Neuronal stem cell (in vitro differentiated cells): ENCODE measurements around the gene CDH13.

Source experiments
- DNase-seq: peaks from one replicate; pipeline ENCODE4 v3.0.0-alpha.2; 2013; ENCODE audit warnings: low spot score
- H2AFZ ChIP-seq: one replicate; pipeline ENCODE4 v1.6.1; 2013; ENCODE audit warnings: mild to moderate bottlenecking, low read length, inconsistent platforms
- H2AK5ac ChIP-seq: 2 replicates; pipeline ENCODE4 v1.6.1; 2013; ENCODE audit warnings: low read depth, mild to moderate bottlenecking, inconsistent platforms, low read length, moderate library complexity, mixed read lengths
- H2BK120ac ChIP-seq: 2 replicates; pipeline ENCODE4 v1.6.1; 2013; ENCODE audit warnings: low read depth, mild to moderate bottlenecking, inconsistent platforms, low read length, moderate library complexity, mixed read lengths
- H2BK12ac ChIP-seq: one replicate; pipeline ENCODE4 v1.6.1; 2013; ENCODE audit warnings: low read length, inconsistent platforms
- H2BK15ac ChIP-seq: 2 replicates; pipeline ENCODE4 v1.6.1; 2013; ENCODE audit warnings: mild to moderate bottlenecking, low read length, inconsistent platforms, mixed read lengths
- H2BK5ac ChIP-seq: one replicate; pipeline ENCODE4 v1.6.1; 2013; ENCODE audit warnings: inconsistent platforms, mild to moderate bottlenecking, low read length, moderate library complexity
- H3K14ac ChIP-seq: one replicate; pipeline ENCODE4 v1.6.1; 2013; ENCODE audit warnings: low read length, inconsistent platforms
- H3K18ac ChIP-seq: 2 replicates; pipeline ENCODE4 v1.6.1; 2013; ENCODE audit warnings: low read length, inconsistent platforms
- H3K23ac ChIP-seq: 2 replicates; pipeline ENCODE4 v1.6.1; 2013; ENCODE audit warnings: low read depth, mild to moderate bottlenecking, mixed read lengths, low read length, inconsistent platforms; ENCODE audit not compliant: poor library complexity
- H3K27ac ChIP-seq: replicated peaks from 3 replicates; pipeline ENCODE4 v1.5.1; 2013; ENCODE audit warnings: low read length, inconsistent platforms
- H3K27me3 ChIP-seq, 3 experiments: 2 replicates each; pipeline ENCODE4 v1.6.1; 2013; ENCODE audit warnings: low read length in 3 of 3, mild to moderate bottlenecking in 2 of 3, inconsistent platforms in 1 of 3, low read depth in 1 of 3, mixed read lengths in 1 of 3, moderate library complexity in 1 of 3; ENCODE audit not compliant: control insufficient read depth in 3 of 3, insufficient read depth in 3 of 3
- H3K36me3 ChIP-seq, 2 donors: replicated peaks in 1 of 2; 2 replicates each; pipeline ENCODE4 v1.6.1; 2013; ENCODE audit warnings: low read length in 2 of 2; ENCODE audit not compliant: control insufficient read depth in 2 of 2, insufficient read depth in 2 of 2
- H3K4ac ChIP-seq: 2 replicates; pipeline ENCODE4 v1.6.1; 2013; ENCODE audit warnings: inconsistent platforms, mild to moderate bottlenecking, low read length, moderate library complexity
- H3K4me1 ChIP-seq, 2 donors: 1 replicate in 1 of 2; 2 replicates in 1 of 2; pipeline ENCODE4 v1.6.1; 2013; ENCODE audit warnings: low read length in 2 of 2, low read depth in 1 of 2; ENCODE audit not compliant: control insufficient read depth in 2 of 2, insufficient read depth in 1 of 2
- H3K4me2 ChIP-seq: one replicate; pipeline ENCODE4 v1.6.1; 2013; ENCODE audit warnings: mild to moderate bottlenecking, low read length, inconsistent platforms; ENCODE audit not compliant: insufficient read depth, poor library complexity, severe bottlenecking
- H3K4me3 ChIP-seq, 2 donors: 2 replicates each; pipeline ENCODE4 v1.5.1; 2013; ENCODE audit warnings: low read length in 2 of 2, mild to moderate bottlenecking in 2 of 2, inconsistent platforms in 1 of 2, moderate library complexity in 1 of 2
- H3K79me1 ChIP-seq: one replicate; pipeline ENCODE4 v1.6.1; 2013; ENCODE audit warnings: low read depth, mild to moderate bottlenecking, inconsistent platforms, low read length, moderate library complexity
- H3K9ac ChIP-seq: one replicate; pipeline ENCODE4 v1.6.1; 2013; ENCODE audit warnings: mild to moderate bottlenecking, low read depth, low read length, inconsistent platforms; ENCODE audit not compliant: poor library complexity
- H3K9me3 ChIP-seq, 2 donors: replicated peaks in 1 of 2; 2 replicates each; pipeline versions ENCODE3 to v1.6.1; 2013; ENCODE audit warnings: low read length in 2 of 2, mild to moderate bottlenecking in 2 of 2, inconsistent platforms in 1 of 2, low read depth in 1 of 2, mixed read lengths in 1 of 2, moderate library complexity in 1 of 2; ENCODE audit not compliant: control insufficient read depth in 2 of 2, insufficient read depth in 1 of 2
- H4K8ac ChIP-seq: one replicate; pipeline ENCODE4 v1.6.1; 2013; ENCODE audit warnings: low read depth, mild to moderate bottlenecking, inconsistent platforms, low read length, moderate library complexity
- H4K91ac ChIP-seq: one replicate; pipeline ENCODE4 v1.6.1; 2013; ENCODE audit warnings: low read length, low read depth, mild to moderate bottlenecking, inconsistent platforms; ENCODE audit not compliant: poor library complexity
- WGBS, 2 donors: extraction: QIAGEN DNeasy Blood & Tissue Kit; methylation state at CpG; one replicate each; pipeline ENCODE4 v1.1.7; 2013; ENCODE audit warnings: missing lambda C conversion rate in 2 of 2, mixed read lengths in 1 of 2; ENCODE audit not compliant: insufficient read length in 2 of 2, insufficient replicate concordance in 1 of 2; ENCODE audit errors: extremely low coverage in 2 of 2; 5-methylcytosine and 5-hydroxymethylcytosine counted together

CDH13 gene

DNA sequence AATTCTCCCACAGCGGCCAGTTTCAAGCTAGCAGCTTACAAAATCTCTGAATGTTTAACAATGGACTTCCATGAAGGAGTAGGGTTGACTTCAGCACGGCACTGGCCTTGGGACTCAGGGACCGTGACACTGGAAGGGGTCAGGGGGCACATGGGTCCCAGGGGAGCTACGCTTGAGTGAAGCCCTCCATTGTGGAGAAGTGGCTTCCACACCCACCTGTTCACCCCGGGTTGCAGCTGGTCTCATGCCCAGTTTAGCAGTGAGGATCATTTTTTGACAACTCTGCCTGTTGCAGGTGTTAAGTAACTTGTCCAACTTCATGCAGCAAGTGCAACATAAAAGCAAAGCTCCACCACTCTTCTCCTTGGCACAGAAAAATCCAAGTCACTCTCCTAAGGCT is 510.2 kb downstream of the CDH13 start:
- no peak overlapping the region for H2BK5ac ChIP-seq
- no peak overlapping the region for H4K91ac ChIP-seq
- no peak overlapping the region for H3K9ac ChIP-seq
- H2BK120ac ChIP-seq, result no peak overlapping the region
- no peak overlapping the region for H3K23ac ChIP-seq
- no peak overlapping the region for H3K4me3 ChIP-seq
- H3K18ac ChIP-seq, result no peak overlapping the region
- DNase-seq, result no peak
- H3K79me1 ChIP-seq, result no peaks in the 10 kb centered on the region
- no peak overlapping the region for H4K8ac ChIP-seq
- H3K9me3 ChIP-seq, result no peaks in the 10 kb centered on the region
- H3K4me2 ChIP-seq, result no peak overlapping the region
- no peak overlapping the region for H2AK5ac ChIP-seq
- no peak overlapping the region for H2BK12ac ChIP-seq
- peaks cover 2 to 7% of the 10 kb centered on the region in 2 donors for H3K4me1 ChIP-seq
- H2AFZ ChIP-seq, result peak overlapping the region; percentile 79
- H3K36me3 ChIP-seq, result no peaks in the 10 kb centered on the region
- no peak overlapping the region for H3K4ac ChIP-seq
- H3K27me3 ChIP-seq, result peaks cover 0 to 18% (median 0%) of the 10 kb centered on the region in 3 experiments
- WGBS, 2 donors, result no CpG with 5 or more reads among the region's 5 CpGs
- no peak overlapping the region for H3K14ac ChIP-seq
- no peak overlapping the region for H2BK15ac ChIP-seq
- H3K27ac ChIP-seq, result no peak overlapping the region

DNA sequence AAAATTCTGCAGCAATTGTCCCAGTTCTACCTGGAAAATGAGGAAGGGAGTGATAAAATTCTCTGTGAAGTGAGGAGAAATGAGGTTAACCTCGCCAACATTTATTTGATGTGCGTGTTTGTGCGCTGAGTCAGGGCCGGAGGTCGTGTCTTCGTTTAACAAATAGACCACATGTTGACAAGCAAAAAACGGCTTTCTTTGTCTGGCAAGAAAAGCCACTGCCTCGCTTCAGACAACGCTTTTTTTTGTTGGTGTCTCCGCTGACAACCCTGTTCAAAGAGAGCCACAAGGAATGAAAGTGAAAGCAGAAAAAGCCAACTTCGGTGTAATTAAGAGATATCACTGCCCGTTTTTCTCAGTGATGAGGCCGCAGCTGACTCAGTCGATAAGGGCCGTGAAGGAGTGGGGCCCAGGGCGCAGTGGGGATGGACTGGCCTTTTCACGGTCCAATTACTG is 510.6 kb downstream of the CDH13 start:
- no peak overlapping the region for H3K9ac ChIP-seq
- peak; percentile 24 for DNase-seq
- H3K4me1 ChIP-seq, result peaks cover 2 to 7% of the 10 kb centered on the region in 2 donors
- H3K14ac ChIP-seq, result no peak overlapping the region
- H2BK120ac ChIP-seq, result no peak overlapping the region
- H2BK5ac ChIP-seq, result no peak overlapping the region
- H3K36me3 ChIP-seq, result no peaks in the 10 kb centered on the region
- no peak overlapping the region for H2BK12ac ChIP-seq
- no peak overlapping the region for H4K91ac ChIP-seq
- no peak overlapping the region for H2BK15ac ChIP-seq
- H3K9me3 ChIP-seq, result no peaks in the 10 kb centered on the region
- peaks cover 0 to 18% (median 0%) of the 10 kb centered on the region in 3 experiments for H3K27me3 ChIP-seq
- H2AFZ ChIP-seq, result peak overlapping the region; percentile 79
- no CpG with 5 or more reads among the region's 17 CpGs for WGBS, 2 donors
- no peak overlapping the region for H2AK5ac ChIP-seq
- no peak overlapping the region for H3K4me2 ChIP-seq
- no peaks in the 10 kb centered on the region for H3K79me1 ChIP-seq
- no peak overlapping the region for H3K4me3 ChIP-seq
- H4K8ac ChIP-seq, result no peak overlapping the region
- no peak overlapping the region for H3K23ac ChIP-seq
- H3K4ac ChIP-seq, result no peak overlapping the region
- H3K18ac ChIP-seq, result no peak overlapping the region
- no peak overlapping the region for H3K27ac ChIP-seq

DNA sequence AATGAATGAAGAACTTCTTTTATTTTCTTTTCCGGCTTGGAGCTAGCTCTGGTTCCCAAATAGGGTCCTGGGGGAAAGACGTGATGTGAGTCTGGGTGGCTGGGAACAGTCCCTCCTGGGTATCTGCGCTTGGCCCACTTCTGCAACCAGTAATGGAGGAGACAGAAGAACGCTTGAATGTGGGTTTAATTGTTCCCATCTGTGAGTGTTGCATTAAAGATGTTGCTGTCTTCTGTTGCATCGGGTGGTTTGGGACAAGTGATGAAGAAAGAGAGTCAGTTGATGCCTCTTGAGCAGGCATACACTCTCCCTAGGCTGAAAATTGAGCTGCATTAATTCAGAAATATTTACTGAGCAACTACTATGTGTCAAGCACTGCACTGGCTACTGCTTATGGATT is 511.1 kb downstream of the CDH13 start:
- Histone ChIP-seq H2AFZ (peak overlapping the region; percentile 79), H4K8ac (no peak overlapping the region), H2BK15ac (no peak overlapping the region), H2AK5ac (no peak overlapping the region), H3K27ac (no peak overlapping the region), H4K91ac (no peak overlapping the region), H3K4me3 (no peak overlapping the region), H3K4me2 (no peak overlapping the region), H2BK120ac (no peak overlapping the region), H3K14ac (no peak overlapping the region), H3K4ac (no peak overlapping the region), H3K27me3 (peaks cover 0 to 18% (median 0%) of the 10 kb centered on the region in 3 experiments), H3K18ac (no peak overlapping the region), H3K9me3 (no peaks in the 10 kb centered on the region), H3K9ac (no peak overlapping the region), H2BK5ac (no peak overlapping the region), H2BK12ac (no peak overlapping the region), H3K23ac (no peak overlapping the region), H3K4me1 (peaks cover 2 to 7% of the 10 kb centered on the region in 2 donors), H3K36me3 (no peaks in the 10 kb centered on the region), H3K79me1 (no peaks in the 10 kb centered on the region)
- DNase-seq, result no peak
- no CpG with 5 or more reads among the region's 5 CpGs for WGBS, 2 donors

DNA sequence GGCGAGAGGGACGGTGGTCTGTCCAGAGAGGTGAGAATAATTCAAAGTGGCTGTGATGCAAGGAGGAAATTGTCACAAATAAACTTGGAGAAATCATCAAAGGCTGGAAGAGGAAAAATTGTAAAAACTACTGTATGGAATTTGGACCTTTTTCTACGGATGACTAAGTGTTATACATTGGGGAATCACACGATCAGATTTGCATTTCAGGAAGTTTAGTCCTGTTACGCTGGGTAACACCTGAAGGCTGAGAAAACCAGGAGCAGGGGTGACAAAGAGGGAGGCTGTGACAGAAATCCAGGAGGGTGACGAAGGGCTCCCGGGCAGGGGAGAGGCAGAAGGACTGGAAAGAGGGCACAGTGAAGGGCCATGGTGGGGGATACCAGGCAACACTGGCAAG is 511.7 kb downstream of the CDH13 start:
- no peak overlapping the region for H2BK15ac ChIP-seq
- DNase-seq, result no peak
- no peak overlapping the region for H3K14ac ChIP-seq
- no peak overlapping the region for H4K91ac ChIP-seq
- H3K36me3 ChIP-seq, result no peaks in the 10 kb centered on the region
- no peak overlapping the region for H2AFZ ChIP-seq
- no peak overlapping the region for H4K8ac ChIP-seq
- H3K9ac ChIP-seq, result no peak overlapping the region
- no peaks in the 10 kb centered on the region for H3K79me1 ChIP-seq
- no peak overlapping the region for H2AK5ac ChIP-seq
- H3K4ac ChIP-seq, result no peak overlapping the region
- H2BK120ac ChIP-seq, result no peak overlapping the region
- no peak overlapping the region for H3K27ac ChIP-seq
- H3K4me1 ChIP-seq, result peaks cover 2 to 7% of the 10 kb centered on the region in 2 donors
- no peak overlapping the region for H3K18ac ChIP-seq
- no CpG with 5 or more reads among the region's 7 CpGs for WGBS, 2 donors
- no peak overlapping the region for H3K4me2 ChIP-seq
- peaks cover 0 to 18% (median 0%) of the 10 kb centered on the region in 3 experiments for H3K27me3 ChIP-seq
- H2BK5ac ChIP-seq, result no peak overlapping the region
- no peak overlapping the region for H3K4me3 ChIP-seq
- no peak overlapping the region for H3K23ac ChIP-seq
- no peaks in the 10 kb centered on the region for H3K9me3 ChIP-seq
- H2BK12ac ChIP-seq, result no peak overlapping the region
